T follicular helper cell (primary cell): ENCODE measurements around the gene ESD.
"Not testable (repeated sequence)": the region's sequence is repeated elsewhere in the genome, so short reads cannot be mapped to it uniquely, and the experiment has no call there.

ENCODE experiments used
- DNase-seq: peaks from one replicate; pipeline ENCODE4 v3.0.0-alpha.2; 2020; ENCODE audit warnings: low read depth
- total RNA-seq, 2 experiments: gene quantifications; one replicate each; lab custom pipeline; 2026; lab: John Stamatoyannopoulos, UW

Gene ESD, protein sequence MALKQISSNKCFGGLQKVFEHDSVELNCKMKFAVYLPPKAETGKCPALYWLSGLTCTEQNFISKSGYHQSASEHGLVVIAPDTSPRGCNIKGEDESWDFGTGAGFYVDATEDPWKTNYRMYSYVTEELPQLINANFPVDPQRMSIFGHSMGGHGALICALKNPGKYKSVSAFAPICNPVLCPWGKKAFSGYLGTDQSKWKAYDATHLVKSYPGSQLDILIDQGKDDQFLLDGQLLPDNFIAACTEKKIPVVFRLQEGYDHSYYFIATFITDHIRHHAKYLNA
- total RNA-seq, result 67.1 to 75.0 reads per million in 2 experiments

DNA sequence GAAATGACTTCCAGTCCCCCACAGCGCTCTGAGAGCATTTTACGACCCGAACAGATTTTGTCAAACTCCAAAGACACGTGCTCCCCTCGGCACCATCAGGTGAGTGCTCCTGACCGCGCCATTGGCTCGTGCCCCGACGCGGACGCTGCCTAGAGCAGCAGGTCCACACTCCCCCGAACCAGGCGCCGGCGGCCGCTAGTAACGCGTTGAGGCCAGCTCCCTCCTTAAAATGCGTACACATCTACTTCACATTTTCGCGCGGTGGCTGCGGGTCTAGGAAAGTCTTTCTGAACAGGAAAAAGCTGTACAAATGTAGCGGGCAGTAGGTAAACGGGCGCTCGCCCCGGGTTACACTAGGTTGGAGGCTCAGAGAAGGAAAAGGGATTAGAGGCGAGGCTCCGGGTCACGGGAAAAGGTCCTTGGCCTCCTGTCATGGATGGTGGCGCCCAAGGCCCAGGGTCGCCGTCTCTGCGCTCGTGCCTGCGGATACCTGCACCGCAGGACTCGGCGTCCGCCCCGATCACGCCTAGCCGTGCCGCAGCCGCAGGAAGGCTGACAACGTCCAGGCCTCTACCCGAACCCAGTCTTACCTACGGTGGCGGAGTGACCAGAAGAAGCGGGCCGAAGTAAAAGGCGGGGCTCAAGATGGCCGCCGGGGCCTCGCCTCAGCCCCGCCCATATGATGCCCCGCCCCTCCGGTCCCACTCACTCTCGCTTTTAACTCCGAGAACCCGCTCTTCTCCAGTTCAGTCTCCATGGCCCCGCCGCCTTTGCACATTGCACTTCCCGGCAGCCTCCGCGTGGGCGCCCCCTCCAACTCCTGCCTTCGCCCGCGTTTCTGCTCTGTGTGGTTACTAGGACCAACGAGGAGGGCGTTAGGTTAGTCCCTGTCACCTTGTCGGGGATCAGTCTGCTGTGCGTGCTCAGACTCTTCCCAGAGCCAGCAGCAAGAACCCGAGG, at the start of gene ESD:
ESD (minus strand) TSS at position 647 of the 960 bp plus-strand sequence. CDS start 5,748 bp downstream, outside the sequence.
- peak; percentile 85 for DNase-seq

DNA sequence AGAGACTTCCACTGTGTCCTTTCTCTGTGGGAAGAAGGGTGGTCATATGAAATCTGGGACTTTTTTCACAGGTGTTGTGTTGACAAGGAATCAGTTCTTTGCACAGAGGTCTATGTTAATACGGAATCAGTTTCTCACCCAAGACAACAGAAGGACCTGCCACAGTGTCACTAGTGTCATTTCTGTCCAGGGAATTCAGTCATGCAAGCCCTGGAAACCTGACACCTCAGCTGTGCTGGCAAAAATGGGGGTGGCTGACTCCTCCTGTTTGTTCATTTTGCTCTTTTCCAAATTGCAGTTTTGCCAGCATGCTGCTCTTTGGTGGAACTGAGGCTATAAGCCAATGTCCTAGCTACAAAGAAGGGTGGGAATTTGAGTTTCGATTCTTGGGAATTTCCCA, 49.8 kb upstream of the ESD start:
- no peak for DNase-seq

DNA sequence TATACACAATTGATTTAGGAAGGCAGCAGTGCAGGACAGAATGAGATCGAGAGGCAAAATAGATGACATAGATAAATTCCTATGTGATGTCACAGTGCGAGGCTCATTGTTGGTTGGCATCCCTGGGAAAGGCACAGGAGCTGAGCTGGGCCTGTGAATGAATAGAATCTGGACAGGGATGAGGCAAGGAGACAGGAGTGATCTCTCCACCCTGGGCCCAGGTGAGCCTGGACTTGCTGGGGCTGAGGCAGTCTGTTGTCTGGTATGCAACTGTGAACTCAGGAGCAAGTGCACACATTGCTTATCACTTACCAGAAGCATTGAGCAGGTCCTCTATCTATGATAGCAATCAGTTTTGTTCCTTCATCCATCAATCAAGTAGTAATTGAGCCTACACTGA, 48.2 kb upstream of the ESD start:
- no peak for DNase-seq

DNA sequence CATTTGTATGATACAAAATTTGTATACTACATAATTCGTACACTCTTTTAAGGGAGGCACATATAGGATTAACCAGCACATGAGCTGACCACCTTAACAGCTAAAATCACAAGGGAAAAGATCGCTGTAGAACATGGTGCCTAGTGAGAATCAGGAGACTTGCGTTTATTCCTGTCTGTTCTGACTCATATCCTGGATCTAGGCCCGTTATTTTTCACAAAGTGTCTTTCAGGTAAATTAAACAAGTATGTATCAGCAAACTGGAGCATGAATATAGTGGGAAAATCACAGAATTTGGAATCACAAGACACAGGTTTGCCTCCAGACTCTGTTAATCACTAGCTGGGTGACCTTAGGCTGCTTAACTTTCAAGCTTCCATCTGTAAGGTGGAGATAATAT, 47.5 kb upstream of the ESD start:
- DNase-seq, result no peak

DNA sequence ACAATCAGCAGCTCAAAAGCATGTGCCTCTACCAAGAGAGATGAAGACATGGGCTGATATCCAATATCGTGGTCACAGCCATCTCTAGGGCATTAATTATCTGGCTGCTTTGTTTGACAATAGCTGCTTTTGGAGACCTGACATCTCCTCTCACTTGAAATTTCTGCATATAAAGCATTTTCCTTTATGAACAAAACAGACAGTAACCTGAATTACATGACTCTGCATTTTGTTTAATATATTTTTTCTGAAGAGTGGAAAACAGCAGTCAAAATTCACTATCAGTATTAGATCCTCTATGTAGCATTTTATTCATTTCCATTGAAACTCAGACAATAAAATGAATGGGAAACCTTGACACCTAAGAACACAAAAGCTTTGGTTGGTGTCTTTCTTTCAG, 42.4 kb upstream of the ESD start:
- no peak for DNase-seq

DNA sequence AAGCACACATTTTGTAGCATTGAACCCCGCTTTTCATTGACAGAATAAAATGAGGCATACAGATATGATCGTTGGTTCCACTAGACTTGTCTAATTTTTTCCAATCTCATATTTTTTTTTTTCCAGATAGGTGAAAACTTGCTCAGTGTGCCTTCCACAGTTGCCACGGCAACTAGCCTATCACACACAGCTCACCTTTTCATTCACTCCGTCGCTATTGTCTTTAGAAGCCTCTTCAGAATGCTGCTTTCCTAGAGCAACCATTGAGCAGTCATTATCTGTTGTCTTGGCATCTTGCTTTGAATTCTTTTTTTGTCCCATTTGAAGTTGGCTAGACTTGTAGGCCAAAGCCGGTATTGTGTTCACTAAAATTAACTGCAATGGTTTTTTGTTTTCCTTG, 37.7 kb upstream of the ESD start:
- DNase-seq, result no peak

DNA sequence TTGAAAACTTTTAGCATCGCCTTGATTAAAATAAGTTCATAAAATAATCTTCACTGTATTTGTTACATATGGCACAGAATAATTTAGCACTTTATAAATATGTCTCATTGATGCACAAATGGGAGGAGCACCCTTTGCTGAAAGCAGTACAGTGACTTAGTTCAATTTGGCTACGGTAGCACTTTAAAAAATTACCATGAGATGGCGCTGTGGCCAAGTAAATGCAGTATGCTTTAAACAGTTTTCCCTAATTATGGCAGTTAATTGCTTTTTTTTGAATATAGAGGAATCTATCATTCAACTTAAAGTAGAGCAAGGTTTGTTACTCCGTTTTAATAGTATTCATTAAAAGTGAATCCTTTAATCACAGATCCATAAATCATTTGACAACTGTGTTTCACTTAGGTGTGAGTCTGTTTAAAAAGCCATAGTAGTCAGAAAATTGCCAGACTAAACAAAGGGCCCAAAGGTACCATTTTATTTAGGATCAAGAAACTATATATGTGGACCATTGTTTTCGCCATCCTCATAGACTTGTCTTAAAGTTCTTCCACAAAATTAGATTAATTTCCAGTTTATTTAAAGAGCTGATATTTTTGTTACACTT, 34.7 kb upstream of the ESD start:
- DNase-seq, result peak; percentile 1

DNA sequence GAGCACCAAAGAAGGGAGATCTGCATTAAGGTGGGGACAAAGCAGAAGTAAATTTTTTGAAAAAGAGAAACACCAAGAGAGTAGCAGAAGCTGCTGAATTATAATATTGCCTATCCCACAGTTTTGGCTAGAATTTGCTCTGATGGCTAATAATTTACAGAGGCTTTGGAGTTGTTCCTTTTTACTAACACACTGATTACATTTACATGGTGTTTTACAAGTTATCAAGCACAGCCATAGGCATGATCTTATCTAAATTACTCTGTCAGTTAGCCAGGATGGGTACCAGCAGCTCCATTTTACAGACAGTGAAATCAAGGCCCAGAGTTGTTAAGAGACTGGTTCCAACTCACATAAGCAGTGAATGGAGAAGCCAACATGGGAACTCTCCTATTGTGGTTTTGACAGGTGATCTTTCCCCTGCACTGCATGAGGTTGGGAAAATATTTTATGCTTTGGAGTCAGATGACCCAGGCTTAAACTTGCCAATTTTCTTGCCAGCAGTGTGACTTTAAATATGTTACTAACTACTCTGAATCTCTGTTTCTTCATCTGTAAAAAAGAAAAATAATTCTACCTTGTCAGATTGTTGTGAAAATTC, 33.5 kb upstream of the ESD start:
- DNase-seq, result no peak

DNA sequence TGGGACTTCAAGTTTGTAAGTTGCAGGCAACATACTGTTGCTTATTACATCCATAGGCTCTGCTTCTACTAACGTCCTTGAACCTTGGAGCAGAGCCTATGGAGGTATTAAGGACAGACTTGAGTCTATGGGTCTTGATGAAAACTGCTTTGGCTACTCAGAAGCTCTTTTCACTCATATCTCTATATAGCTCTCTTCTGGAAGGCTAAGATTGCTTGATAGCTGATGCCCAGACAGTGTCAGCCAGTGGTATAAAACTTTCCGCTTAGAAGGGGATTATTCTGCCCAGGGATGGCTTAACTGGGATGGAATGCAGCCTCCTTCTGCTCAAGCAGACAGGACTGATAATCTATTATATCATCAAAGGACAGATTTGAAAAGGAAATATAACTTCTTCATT, 25.6 kb upstream of the ESD start:
- no peak for DNase-seq

DNA sequence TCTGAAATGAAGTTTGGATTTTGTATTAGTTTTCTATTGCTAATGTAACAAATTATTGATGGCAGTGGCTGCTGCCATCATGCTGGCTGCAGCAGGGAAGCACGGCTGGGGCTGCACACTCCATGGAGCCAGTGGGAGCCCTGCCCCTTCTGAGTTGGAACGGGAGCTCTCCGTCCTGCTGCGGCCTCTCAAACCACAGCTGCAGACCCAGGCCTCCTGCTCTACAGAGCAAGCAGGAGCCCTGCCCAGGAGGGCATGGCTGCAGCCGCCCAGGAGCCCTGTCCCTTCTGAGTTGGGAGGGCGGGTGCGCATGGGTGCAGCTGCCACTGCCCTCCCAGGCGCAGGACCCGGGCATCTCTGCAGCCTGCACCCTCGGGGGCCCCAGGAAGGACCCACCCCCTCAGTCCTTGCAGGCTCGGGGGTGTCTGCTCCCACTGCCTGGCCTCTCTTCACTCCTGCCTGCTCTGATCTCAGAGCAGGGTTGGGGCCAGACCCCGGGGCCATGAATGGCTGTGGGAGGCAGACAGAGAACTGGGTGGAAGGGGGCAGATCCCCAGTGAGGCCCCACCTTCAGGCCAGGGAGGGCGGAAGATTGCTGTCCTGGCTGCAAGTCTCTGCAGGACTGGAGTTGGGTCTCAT, 21.0 kb upstream of the ESD start:
- DNase-seq, result no peak

DNA sequence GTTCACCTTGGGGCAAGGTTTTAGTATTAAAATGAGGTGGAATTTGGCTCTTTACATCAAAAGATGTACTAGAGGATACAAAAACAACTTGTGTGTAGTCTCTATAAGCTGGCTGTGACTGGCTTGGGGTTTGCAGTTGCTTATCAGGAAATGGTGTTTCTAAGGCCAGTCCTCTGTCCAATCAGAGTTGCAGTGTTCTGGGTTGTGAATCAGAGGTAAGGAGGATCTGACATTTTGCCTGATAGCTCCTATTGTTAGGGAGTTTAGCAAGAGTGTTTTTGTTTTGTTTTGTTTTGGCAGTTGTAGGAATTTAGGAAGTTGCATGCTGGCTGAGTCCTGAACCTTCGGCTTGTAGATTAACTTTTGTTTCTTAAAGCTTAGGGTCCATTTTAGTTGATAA, 20.1 kb upstream of the ESD start:
- no peak for DNase-seq

DNA sequence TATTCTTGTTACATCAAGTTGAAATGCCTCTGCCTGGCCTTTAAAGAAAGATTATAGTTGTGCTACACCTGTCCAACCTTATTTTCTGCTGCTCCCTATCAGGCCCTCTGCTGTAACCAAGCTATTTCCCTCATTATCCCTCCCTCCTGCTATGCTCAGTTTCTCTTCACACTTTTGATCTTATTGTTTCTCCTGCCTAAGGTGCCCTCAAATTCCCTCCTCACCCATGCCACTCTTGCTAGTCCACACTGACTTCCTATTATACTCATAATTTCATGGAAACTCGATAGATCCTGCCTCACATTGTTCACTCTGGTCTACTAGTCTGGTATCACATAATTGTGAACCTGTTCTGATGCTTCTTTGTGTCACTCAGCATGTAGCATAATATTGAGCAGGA, 19.4 kb upstream of the ESD start:
- no peak for DNase-seq

DNA sequence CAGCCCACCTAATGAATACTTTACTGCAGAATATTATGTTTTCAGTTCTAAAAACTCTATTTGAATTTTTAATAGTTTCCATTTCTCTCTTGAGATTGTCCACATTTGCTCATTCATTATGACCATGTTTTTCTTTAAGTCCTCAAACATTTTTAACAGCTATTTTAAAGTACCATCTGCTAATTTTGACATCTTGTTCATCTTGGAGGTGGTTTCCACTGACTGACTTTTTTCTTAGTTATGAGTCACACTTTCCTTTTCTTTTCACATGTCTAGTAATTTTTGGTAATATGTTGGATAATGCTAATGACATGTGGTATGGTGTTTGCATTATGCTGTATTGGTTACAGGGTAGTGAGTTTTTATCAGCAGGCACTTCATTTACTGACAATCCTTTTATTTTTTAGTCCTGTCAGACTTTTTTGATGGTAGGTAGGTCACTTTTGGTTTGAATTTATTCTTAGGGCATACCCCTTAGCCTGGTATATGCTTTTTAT, 15.4 kb upstream of the ESD start:
- DNase-seq, result no peak

DNA sequence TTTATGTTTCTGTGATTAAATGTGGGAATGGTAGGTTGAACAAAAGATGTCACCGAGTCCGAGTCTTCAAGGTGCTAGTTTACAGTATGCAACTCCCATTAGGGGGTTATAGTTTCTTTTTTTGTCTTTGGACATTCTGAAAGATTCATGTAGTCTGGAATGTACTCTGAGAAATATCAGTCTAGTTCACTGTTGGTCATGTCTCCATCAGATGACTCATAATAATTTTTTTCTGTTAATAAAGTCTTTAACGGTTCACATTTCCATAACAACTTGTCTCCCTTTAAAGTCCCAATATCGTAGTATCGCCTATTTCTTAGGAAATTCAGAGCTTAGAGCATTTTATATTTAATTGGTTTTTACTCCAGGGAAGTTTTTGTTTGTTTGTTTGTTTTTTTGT, 13.5 kb upstream of the ESD start:
- no peak for DNase-seq

DNA sequence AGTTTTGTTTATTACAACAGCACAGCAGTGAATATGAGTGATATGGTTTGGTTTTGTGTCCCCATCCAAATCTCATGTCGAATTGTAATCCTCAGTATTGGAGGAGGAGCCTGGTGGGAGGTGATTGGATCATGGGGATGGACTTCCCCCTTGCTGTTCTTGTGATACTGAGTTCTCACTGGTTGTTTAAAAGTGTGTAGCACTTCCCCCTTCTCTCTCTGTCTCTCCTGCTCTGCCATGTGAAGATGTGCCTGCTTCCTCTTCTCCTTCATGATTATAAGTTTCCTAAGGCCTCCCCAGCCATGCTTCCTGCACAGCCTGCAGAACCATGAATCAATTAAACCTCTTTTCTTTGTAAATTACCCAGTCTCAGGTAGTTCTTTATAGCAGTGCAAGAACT, 8.0 kb upstream of the ESD start:
- not testable (repeated sequence) for DNase-seq

DNA sequence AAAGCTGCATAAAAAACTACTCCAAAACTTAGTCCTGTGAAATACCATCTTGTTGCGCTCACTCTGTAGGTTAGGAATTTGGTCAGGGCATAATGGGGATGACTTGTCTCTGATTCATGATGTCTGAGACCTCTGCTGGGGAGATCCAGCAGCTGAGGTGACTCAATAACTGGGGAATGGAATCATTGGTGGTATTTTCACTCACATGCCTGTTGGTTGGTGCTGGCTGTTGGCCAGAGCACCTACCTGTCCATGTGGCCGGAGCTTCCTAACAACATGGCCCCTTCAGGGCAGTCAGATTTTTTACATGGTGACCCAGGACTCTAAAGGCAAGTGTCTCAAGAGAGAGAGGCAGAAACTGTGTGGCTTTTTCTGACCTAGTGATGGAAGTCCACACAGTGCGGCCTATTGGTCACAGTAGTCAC, 7.4 kb upstream of the ESD start:
- DNase-seq, result no peak

DNA sequence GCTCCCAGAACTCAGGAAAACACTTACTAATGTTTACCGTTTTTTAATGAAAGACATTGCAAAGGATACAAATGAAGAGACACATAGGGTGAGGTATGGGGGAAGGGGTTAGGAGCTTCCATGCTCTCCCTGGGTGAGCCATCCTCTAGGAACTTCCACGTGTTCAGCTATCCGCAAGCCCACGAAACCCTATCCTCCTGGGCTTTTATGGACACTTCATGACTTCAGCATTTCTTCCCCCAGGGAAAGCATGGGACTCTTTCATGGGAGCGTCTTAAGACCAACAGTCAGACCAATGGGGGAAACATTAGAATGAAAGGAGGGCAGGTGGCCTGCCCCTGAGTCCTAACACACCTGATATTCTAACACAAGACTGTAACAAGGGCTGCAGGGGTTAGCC, 6.6 kb upstream of the ESD start:
- DNase-seq, result no peak

DNA sequence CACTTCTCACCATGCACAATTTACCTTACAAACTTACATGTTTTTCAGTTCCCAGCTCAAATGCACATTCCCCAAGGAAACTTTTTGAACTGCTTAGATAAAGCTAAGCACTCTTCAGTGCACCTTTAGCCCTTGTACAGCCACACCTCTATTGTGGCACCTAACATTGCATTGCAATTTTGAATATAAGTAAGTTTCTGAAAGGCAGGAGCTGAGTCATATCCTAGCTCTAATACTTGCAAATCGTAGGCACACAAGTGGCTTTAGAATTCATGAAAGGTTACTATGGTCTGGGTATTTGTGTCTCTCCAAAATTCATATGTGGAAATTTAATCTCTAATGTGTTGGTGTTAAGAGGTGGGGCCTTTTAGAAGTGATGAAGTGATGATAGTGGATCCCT, 4.9 kb upstream of the ESD start:
- DNase-seq, result no peak

DNA sequence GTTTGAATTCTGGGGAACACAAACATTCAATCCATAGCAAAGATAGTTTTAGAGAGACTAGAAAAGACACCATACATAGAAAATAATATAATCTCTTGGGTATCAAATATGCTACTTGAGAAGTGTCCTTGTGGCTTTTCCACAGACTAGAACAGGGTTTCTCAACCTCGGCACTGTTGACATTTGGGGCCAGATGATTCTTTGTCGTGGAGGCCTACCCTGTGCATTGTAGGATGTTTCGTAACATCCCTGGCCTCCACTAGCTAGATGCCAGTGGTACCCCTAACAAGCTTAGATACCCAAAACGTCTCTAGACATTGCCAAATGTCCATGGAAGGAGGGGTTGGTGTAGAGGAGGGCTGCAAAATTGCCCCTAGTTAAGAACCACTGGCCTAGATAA, 2.2 kb upstream of the ESD start:
- no peak for DNase-seq

DNA sequence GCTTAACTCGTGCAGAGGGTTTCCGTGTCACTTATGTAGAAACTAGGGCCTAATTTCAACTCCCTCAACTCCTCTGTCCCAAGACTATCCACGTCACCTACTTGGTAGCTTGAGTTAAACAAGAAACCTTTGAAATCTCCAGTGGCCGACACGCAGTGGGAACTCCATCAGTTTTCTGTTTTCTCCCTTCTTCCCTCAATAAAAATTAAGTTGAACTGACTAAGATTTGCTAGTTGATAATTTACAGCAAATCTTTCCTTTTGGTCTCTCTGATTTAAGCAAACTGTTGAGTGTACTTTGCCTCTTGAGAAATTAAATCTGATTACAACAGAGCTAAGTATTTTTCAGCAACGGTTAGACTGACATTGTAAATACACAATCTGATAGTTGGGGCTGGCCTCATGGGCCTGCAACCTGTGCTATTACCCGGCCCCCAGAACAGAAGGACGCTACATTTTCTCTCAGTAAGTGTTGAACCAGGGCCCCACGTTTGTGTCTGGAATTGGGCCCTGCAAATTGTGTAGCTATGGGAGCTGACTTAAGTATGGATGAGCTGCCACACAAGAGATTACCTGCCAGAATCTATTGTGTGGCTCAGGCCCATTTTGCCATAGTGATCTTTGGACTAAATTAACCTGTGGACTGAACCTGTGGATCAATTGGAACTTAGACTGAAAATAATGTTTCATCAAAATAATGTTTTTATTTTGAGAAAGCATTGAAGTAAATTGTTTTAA, 708 bp upstream of the ESD start:
- no peak for DNase-seq

DNA sequence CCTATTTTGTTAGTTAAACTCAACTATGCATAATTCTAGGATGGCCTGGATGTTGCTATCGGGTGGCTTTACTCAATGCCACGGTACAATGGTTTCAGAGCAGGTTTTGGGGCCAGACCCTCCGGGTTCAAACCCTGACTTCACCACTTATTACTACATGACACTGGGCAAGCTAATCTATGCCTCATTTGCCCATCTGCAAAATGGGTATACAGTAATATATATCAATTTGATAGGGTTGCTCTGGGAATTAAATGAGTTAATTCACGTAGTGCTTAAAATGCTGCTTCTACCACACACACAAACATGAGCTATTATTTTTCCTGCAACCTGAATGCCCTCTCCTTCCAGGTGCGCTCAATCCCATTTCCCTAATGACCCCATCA, 839 bp downstream of the ESD start:
- no peak for DNase-seq
